Hepatocyte (in vitro differentiated cells): ENCODE data around the gene HPCAL4.

Experiments
- CTCF ChIP-seq: fragments of 200-600 bp; sonication (generic); IDR thresholded peaks from 2 replicates; pipeline ENCODE4 v1.5.1; 2016; ENCODE audit warnings: antibody characterized with exemption, mild to moderate bottlenecking; ENCODE audit not compliant: poor library complexity
- EZH2 ChIP-seq: fragments of 200-600 bp; sonication (generic); IDR thresholded peaks from 2 replicates; pipeline ENCODE4 v1.6.1; 2016; ENCODE audit warnings: antibody characterized with exemption, mild to moderate bottlenecking, borderline replicate concordance
- EZH2phosphoT487 ChIP-seq: fragments of 200-600 bp; sonication (generic); IDR thresholded peaks from one replicate; pipeline ENCODE4 v1.6.1; 2018; ENCODE audit warnings: antibody characterized with exemption, mild to moderate bottlenecking, low read depth, moderate library complexity; ENCODE audit not compliant: unreplicated experiment, severe bottlenecking

DNA sequence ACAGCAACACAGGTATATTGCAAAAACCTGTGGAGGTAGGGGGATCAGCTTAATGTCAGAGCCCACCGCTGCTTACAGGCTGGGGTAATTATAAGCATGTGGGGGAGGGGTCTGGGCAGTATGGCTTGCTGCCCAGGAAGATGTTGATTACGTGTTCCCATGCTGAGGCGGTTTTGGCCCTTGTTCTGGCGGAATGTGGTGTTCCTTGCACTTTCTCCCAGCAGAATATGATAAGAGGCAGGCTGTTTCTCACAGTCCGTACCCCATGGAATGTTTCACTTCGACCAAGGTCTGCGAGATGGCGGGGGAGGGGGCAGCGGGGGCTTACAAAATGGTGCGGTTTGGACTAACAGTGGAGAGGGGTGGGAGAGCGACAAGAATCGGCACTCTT is 9.8 kb upstream of the HPCAL4 start:
- TF ChIP-seq CTCF (no peak), EZH2 (no peak), EZH2phosphoT487 (no peak)
